Muscle layer of duodenum (tissue), 2 donors: ENCODE measurements around the gene EXOC2.
A peak's percentile ranks its signal among the peaks of the same experiment; 100 is the strongest.

ENCODE experiments used
- H3K27ac ChIP-seq: one replicate; pipeline ENCODE4 v1.7.0; 2013; ENCODE audit warnings: mild to moderate bottlenecking, low read length
- H3K27me3 ChIP-seq: one replicate; pipeline ENCODE4 v1.7.0; 2013; ENCODE audit warnings: low read depth, mild to moderate bottlenecking, control low read depth, low read length
- H3K36me3 ChIP-seq, 2 donors: one replicate each; pipeline ENCODE4 v1.7.0; 2013; ENCODE audit warnings: low read length in 2 of 2, control low read depth in 1 of 2, mild to moderate bottlenecking in 1 of 2; ENCODE audit not compliant: insufficient read depth in 2 of 2, control insufficient read depth in 1 of 2
- H3K4me1 ChIP-seq, 2 donors: one replicate each; pipeline ENCODE4 v1.7.0; 2013; ENCODE audit warnings: low read length in 2 of 2, mild to moderate bottlenecking in 2 of 2, control low read depth in 1 of 2, moderate library complexity in 1 of 2; ENCODE audit not compliant: insufficient read depth in 2 of 2, control insufficient read depth in 1 of 2
- H3K4me3 ChIP-seq, 2 donors: one replicate each; pipeline ENCODE4 v1.7.0; 2013; ENCODE audit warnings: low read length in 2 of 2, low read depth in 1 of 2, mild to moderate bottlenecking in 1 of 2
- H3K9me3 ChIP-seq, 2 donors: one replicate each; pipeline ENCODE4 v1.7.0; 2013; ENCODE audit warnings: low read length in 2 of 2, control low read depth in 1 of 2, mild to moderate bottlenecking in 1 of 2; ENCODE audit not compliant: control insufficient read depth in 1 of 2
- donor health status: healthy.

Gene EXOC2, protein sequence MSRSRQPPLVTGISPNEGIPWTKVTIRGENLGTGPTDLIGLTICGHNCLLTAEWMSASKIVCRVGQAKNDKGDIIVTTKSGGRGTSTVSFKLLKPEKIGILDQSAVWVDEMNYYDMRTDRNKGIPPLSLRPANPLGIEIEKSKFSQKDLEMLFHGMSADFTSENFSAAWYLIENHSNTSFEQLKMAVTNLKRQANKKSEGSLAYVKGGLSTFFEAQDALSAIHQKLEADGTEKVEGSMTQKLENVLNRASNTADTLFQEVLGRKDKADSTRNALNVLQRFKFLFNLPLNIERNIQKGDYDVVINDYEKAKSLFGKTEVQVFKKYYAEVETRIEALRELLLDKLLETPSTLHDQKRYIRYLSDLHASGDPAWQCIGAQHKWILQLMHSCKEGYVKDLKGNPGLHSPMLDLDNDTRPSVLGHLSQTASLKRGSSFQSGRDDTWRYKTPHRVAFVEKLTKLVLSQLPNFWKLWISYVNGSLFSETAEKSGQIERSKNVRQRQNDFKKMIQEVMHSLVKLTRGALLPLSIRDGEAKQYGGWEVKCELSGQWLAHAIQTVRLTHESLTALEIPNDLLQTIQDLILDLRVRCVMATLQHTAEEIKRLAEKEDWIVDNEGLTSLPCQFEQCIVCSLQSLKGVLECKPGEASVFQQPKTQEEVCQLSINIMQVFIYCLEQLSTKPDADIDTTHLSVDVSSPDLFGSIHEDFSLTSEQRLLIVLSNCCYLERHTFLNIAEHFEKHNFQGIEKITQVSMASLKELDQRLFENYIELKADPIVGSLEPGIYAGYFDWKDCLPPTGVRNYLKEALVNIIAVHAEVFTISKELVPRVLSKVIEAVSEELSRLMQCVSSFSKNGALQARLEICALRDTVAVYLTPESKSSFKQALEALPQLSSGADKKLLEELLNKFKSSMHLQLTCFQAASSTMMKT

DNA sequence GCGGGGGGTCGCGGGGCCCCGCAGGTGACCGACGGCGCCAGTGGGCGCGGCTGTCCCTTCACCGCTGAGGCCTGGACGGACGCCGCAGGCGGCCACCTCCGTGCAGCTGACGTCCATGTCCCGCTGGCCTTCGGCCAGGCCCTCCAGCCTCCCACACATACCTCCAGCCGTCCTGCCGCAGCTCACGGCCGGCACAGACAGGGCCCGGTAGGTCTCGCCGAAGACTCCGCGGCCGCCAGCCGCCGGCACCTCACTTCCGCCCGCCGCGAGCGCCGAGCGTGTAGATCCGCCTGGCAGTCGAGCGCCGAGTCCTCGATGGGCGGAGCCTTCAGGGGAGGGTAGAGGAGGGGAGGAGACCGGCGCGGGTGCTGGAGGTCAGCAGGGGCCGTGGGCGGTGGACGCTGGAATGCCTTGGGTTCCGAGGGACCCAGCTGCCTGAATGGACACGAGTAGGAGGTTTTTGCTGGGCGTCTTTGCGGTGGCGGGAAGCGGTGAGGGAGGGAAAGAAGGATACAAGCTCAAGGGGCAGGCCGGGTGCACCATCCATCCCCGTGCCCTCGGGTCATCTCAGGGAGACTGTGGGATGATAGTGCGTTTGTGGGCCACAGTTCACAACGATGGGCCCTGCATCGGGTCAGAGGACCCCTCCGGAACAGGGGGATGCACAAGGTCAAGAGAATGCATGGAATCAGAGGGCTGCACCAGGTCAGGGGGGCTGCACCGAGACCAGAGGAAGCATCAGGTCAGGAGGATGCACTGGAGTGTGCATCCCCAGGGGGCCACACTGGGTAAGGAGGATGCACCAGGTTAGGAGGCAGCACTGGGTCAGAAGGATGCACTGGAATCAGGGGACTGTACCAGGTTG is at the start of gene EXOC2:
Gene EXOC2 (minus strand): TSS at position 282 of the 865 bp plus-strand sequence. CDS start 55,321 bp downstream, outside the sequence.
- Histone ChIP-seq H3K27ac (peak within 1 kb of the TSS; percentile 31), H3K27me3 (no peaks in the 10 kb centered on the region), H3K36me3 (peaks cover 0 to 3% of the 10 kb centered on the region in 2 donors), H3K9me3 (no peaks in the 10 kb centered on the region), H3K4me1 (peaks cover 4 to 12% of the 10 kb centered on the region in 2 donors), H3K4me3 (peak within 1 kb of the TSS; percentile 86 to 95)

DNA sequence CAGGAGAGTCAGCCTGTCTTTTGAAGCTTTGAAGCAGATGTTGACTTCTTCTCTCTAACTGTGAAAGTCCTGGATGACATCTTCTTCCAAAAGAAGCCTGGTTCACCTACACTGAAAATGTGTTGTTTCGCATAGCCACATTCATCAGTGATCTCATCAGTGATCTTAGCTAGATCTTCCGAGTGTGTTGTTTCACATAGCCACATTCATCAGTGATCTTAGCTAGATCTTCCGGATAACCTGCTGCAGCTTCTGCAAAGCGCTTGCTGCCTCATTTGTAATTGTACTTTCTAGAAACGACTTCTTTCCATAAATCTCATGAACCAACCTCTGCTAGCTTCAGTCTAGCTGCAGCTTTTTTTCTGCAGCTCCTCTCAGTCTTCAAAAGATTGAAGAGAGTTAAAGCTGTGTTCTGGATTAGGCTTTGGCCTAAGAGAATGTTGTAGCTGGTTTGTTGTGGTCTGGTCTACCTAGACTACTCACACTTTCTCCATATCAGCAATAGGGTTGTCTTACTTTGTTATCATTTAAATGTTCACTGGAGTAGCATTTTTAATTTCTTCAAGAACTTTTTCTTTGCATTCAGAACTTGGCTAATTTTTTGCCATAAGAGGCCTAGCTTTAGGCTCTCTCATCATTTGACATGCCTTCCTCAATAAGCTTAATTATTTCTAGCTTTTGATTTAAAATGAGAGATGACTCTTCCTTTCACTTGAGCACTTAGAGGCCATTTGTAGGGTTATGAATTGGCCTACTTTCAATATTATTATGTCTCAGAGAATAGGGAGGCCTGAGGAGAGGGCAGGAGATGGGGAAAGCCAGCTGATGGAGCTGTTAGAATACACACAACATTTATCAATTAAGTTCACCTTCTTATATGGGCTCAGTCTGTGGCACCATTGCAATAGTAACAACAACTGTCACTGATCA is 48.7 kb upstream of the EXOC2 start:
- Histone ChIP-seq H3K36me3 (no peaks in the 10 kb centered on the region), H3K4me1 (no peaks in the 10 kb centered on the region), H3K9me3 (no peaks in the 10 kb centered on the region), H3K4me3 (no peak overlapping the region), H3K27me3 (no peaks in the 10 kb centered on the region), H3K27ac (no peak overlapping the region)

DNA sequence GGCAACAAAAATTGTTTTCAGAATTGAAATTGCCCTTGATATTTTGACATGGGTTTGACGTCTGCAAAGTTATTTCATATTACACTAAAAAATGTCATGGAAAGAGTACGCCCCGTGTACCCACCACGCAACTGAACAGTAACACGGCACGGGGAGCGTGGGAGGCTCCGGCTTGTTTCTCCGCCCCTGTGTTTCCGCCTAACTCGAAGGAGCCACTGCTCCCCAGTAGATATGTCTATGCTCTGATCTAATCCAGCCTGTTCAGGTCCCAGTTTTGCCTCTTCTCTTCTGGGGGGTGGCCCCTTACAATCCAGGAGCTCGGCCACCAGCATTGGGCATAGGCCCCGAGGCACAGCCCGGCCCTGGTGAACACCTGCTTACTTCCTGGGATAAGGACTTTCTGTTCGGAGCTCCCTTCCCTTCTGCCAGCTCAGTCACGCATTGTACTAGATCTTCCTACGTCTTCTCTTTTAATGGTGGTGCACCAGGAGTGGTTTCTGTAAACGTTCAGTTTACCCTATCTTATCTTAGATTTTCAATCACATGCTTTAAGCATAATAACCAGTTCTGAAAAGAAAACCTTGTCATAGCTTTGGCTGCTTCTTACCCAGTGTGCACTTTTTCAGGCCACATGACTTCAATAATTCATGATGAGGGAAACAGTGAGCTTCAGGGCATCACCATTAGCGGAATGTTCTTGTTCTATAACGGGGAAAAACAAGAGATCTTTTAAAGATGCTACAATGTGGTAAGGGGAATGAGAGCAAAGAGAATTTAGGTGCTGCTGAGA is 43.9 kb upstream of the EXOC2 start:
- H3K4me1 ChIP-seq = no peaks in the 10 kb centered on the region
- H3K4me3 ChIP-seq = no peak overlapping the region
- H3K36me3 ChIP-seq = no peaks in the 10 kb centered on the region
- H3K9me3 ChIP-seq = no peaks in the 10 kb centered on the region
- no peak overlapping the region for H3K27ac ChIP-seq
- H3K27me3 ChIP-seq = no peaks in the 10 kb centered on the region

DNA sequence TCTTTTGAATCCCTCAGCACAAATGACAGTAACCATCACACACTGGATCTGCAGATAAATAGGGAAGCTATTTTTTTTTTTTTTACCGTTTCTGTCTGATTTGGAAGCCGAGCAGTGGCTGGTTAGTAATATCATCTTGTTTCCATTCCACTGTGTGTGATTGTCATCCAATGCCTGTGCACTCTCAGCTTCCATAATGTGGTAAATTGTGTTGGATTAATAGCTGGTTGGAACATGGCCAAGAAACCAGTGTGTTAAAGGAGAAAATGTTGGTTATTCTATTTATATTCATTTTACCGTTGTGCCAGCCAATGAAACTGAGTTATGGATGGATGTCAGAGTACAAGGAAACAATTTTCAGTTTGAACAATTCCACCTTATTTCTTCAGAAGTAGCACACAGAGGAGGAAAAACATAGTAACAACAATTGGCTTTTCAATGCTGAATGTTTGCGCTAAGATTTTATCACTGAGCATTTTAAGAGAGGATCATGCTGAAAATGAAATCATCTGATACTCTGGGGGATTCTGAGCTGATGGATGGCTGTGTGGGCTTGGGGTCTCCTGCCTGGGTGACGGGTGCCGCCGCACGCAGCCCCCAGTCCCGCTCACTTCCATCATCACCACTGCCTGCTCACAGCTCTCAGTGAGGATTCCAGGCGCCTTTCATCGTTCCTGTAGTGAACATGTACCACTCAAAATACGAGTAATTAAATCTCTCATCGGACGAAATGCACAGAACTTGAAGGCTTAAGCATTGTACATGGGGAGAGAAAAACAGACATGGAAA is 40.7 kb upstream of the EXOC2 start:
- Histone ChIP-seq H3K36me3 (no peaks in the 10 kb centered on the region), H3K27ac (no peak overlapping the region), H3K4me3 (no peak overlapping the region), H3K27me3 (no peaks in the 10 kb centered on the region), H3K4me1 (no peaks in the 10 kb centered on the region), H3K9me3 (no peaks in the 10 kb centered on the region)

DNA sequence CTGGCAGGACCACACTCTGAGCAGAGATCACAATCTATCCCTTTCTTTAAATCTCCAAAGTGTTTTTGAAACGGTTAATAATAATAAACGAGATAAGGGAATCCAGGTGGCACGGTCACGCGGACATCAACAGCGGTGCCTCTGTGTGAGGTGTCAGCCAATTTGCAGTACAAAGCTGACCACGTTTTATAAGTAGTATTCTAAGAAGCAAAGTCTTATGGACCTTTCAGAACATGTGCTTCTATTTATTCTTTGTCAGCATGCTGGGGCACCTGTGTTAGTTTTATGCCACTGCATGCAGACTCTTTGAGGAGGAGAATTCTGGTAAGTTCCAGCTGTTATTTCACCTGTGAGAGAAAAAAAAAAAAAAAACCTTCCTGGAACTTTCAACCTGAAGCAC is 39.0 kb upstream of the EXOC2 start:
- no peak overlapping the region for H3K27ac ChIP-seq
- H3K4me1 ChIP-seq = no peaks in the 10 kb centered on the region
- no peaks in the 10 kb centered on the region for H3K36me3 ChIP-seq
- H3K27me3 ChIP-seq = no peaks in the 10 kb centered on the region
- no peak overlapping the region for H3K4me3 ChIP-seq
- H3K9me3 ChIP-seq = no peaks in the 10 kb centered on the region

DNA sequence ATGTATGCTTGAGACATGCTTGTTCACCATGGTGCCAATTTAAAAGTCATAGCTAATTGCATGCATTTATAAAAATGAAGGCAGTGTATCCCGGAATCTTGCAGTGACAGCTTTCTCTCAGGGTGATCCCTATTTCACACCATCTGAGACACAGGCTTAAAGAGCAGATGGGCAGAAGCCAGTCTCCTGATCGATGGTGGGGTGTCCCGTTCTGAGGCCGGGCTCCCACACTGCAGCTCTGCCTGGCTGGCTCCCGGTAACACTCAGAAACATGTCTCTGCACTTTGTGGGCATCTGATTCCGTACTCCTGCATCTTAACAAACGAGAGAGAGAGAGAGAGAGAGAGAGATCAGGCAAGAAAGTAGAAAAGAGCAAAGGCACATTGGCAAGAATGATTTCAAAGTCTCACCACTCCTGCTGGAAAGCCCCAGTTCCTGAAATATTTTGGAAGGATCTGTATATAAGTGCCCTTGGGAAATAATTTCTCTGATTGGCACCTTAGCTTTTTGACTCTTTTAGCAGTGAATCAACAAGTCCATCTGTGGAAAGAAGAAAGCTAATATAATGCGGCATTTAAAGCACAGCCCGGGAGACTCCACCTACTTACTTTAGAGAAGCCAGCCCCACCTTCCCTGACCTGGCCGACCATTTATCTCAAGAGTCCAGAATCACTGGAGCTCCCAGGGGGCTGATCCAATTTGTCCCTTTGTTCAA is 36.8 kb upstream of the EXOC2 start:
- Histone ChIP-seq H3K27ac (no peak overlapping the region), H3K4me3 (no peak overlapping the region), H3K36me3 (no peaks in the 10 kb centered on the region), H3K27me3 (no peaks in the 10 kb centered on the region), H3K9me3 (no peaks in the 10 kb centered on the region), H3K4me1 (no peaks in the 10 kb centered on the region)

DNA sequence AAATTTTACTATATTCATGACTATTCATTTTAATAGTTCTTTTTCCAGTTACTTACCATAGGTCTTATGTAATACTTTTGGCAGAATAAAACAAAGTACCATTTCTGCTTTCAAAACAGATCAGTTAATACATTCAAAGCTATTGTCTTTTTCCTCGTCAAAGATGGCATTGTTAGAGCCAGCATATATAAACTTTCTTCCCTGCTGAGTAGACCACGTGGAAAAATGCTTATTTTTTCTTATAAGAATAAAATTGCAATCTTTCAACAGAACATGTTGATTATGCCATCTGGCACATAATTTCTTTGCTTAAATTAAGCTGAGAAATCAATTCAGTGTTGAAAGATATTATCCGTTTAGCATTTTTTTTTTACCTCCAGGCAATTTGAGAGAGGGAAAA is 34.9 kb upstream of the EXOC2 start:
- H3K9me3 ChIP-seq = no peaks in the 10 kb centered on the region

DNA sequence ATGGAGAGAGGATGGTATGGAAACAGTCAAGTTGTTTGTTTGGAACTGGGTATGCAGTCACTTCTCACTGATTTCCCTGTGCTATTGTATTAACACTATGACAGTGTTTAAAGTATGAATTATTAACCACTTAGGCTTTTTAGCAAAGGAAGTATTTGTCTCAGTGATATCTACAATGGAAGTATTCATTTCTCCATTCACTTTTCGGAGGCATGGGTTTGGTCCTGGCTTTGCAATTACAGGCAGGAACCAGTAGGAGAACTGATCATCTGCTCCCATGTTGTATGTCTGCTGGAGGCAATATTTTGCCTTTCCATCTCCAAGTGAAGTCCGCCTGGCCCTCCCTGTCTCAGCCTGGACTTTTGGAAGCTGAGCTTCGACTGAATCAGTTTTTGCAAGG is 30.6 kb upstream of the EXOC2 start:
- Histone ChIP-seq H3K27ac (no peak overlapping the region), H3K9me3 (no peaks in the 10 kb centered on the region), H3K36me3 (no peaks in the 10 kb centered on the region), H3K4me1 (no peaks in the 10 kb centered on the region), H3K4me3 (no peak overlapping the region), H3K27me3 (no peaks in the 10 kb centered on the region)

More for the DNA sequence above, 34.9 kb upstream of the EXOC2 start:
- no peaks in the 10 kb centered on the region for H3K27me3 ChIP-seq
- no peak overlapping the region for H3K27ac ChIP-seq
- H3K4me1 ChIP-seq = no peaks in the 10 kb centered on the region
- no peak overlapping the region for H3K4me3 ChIP-seq
- H3K36me3 ChIP-seq = no peaks in the 10 kb centered on the region

DNA sequence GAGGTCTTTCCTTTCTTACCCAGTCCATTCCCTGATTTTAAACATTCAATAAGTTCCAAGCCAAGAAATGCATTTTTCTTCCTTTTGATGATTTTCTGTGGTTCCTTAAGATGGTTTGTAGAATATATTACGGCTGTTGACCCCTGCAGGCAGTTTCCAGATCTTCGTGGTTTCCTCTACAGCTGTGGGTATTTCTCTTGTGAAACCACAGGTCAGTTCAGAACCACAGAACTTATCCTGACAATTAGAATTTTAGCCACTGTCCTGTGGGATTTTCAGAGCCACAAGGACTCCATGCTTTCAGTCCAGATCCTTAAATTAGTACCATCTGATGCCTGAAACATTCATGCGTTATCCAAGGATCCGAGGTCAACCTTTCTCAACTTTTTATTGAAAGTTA is 29.7 kb upstream of the EXOC2 start:
- Histone ChIP-seq H3K27ac (no peak overlapping the region), H3K4me1 (no peaks in the 10 kb centered on the region), H3K4me3 (no peak overlapping the region), H3K27me3 (no peaks in the 10 kb centered on the region), H3K9me3 (no peaks in the 10 kb centered on the region), H3K36me3 (no peaks in the 10 kb centered on the region)
